Right lobe of liver (tissue), 4 donors: ENCODE data around the gene OR2B3.

Experiments
- CTCF ChIP-seq, 4 donors: fragments of 200-600 bp in 3 of 4; fragments of 450-650 bp in 1 of 4; IDR thresholded peaks; one replicate each; pipeline versions ENCODE4 v1.5.1 to v1.8.0; 2016 to 2022; ENCODE audit warnings: antibody characterized with exemption in 4 of 4, mild to moderate bottlenecking in 2 of 4
- POLR2A ChIP-seq: fragments of 450-650 bp; IDR thresholded peaks from one replicate; pipeline ENCODE4 v1.6.1; 2017; ENCODE audit warnings: antibody characterized with exemption, mild to moderate bottlenecking
- donor health status: DM: no; HTN: no; CAD: no.
- donor health status: DM: no; HTN: no; CAD: no.
- donor health status: DM: no; HTN: yes; CAD: no.

- TF ChIP-seq POLR2A = no peak
- no peak for TF ChIP-seq CTCF (IDR thresholded peaks at IDR 0.05)
These were observed 42.0 kb downstream of the OR2B3 start, which contains the start of gene OR2W1 for GRCh38 chr6:29045075-29045474.
